Brain microvascular endothelial cell (primary cell): ENCODE data around the gene TADA3.

Experiments used
- DNase-seq: peaks from one replicate; pipeline ENCODE4 v3.0.0-alpha.2; 2020
- H3K27ac ChIP-seq: fragments of 250-450 bp; sonication (Bioruptor Pico); 2 replicates; pipeline ENCODE4 v1.5.1; 2020; ENCODE audit warnings: mild to moderate bottlenecking, moderate library complexity
- H3K27me3 ChIP-seq: fragments of 250-450 bp; sonication (Bioruptor Pico); replicated peaks from 2 replicates; pipeline ENCODE4 v1.5.1; 2020; ENCODE audit warnings: mild to moderate bottlenecking
- H3K36me3 ChIP-seq: fragments of 250-450 bp; sonication (Bioruptor Pico); replicated peaks from 2 replicates; pipeline ENCODE4 v1.5.1; 2020; ENCODE audit warnings: mild to moderate bottlenecking
- H3K4me3 ChIP-seq: 2 replicates; pipeline ENCODE4 v1.5.1; 2011; ENCODE audit warnings: low read depth, mild to moderate bottlenecking, control low read depth, low read length, moderate library complexity
- in situ Hi-C: cut with HindIII; loops from 2 replicates; pipeline ENCODE4 v1.10.0; 2017; ENCODE audit warnings: low sequenced_read_pairs, low pct_ligation_motif_present
- TF ChIP-seq, protein P1 (sequence below): IDR thresholded peaks from 2 replicates; pipeline ENCODE4 v1.5.1; 2011; ENCODE audit warnings: low read depth, mild to moderate bottlenecking, moderate library complexity, low read length, control low read depth, inconsistent platforms; ENCODE audit errors: missing control alignments

The TADA3 gene

GRCh38 chr3:9769426-9770275 is 22.6 kb downstream of the TADA3 start, which contains the start of gene CAMK1:
CAMK1 (minus strand) TSS chr3:9769947; CDS start chr3:9767749, 2,198 bp downstream.
- Histone ChIP-seq H3K27me3 (no peaks in the 10 kb centered on the region), H3K27ac (no peak within 1 kb of the TSS), H3K36me3 (no peaks in the 10 kb centered on the region), H3K4me3 (peak within 1 kb of the TSS; percentile 58)
- in situ Hi-C loops: no loop called here
- TF ChIP-seq, protein P1, sequence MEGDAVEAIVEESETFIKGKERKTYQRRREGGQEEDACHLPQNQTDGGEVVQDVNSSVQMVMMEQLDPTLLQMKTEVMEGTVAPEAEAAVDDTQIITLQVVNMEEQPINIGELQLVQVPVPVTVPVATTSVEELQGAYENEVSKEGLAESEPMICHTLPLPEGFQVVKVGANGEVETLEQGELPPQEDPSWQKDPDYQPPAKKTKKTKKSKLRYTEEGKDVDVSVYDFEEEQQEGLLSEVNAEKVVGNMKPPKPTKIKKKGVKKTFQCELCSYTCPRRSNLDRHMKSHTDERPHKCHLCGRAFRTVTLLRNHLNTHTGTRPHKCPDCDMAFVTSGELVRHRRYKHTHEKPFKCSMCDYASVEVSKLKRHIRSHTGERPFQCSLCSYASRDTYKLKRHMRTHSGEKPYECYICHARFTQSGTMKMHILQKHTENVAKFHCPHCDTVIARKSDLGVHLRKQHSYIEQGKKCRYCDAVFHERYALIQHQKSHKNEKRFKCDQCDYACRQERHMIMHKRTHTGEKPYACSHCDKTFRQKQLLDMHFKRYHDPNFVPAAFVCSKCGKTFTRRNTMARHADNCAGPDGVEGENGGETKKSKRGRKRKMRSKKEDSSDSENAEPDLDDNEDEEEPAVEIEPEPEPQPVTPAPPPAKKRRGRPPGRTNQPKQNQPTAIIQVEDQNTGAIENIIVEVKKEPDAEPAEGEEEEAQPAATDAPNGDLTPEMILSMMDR: no peak
- DNase-seq: peak; percentile 45

DNA sequence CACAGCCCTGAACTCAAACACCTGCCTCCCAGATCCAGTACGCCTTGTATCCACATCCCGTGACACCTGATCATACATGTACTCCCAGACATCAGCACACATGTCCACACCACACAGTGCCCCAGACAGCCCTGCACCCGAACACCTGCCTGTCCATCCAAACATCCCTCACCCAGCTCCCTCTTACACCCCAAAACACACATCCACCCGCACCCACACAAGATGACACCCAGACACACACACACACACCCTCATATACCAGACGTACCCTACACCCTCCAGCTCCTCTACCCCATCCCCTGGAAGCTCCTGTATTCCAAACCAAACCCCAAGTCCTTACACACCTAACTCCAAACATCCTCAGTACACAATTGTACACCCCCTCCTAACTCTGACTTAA is 23.3 kb downstream of the TADA3 start:
- DNase-seq: no peak
- Histone ChIP-seq H3K27me3 (no peaks in the 10 kb centered on the region), H3K36me3 (no peaks in the 10 kb centered on the region), H3K27ac (no peak overlapping the region), H3K4me3 (peak overlapping the region; percentile 58)
- in situ Hi-C loops: no loop called here
- TF ChIP-seq, protein P1: no peak

- H3K27ac ChIP-seq: no peak overlapping the region
- no peaks in the 10 kb centered on the region for H3K36me3 ChIP-seq
- TF ChIP-seq, protein P1: no peak
- in situ Hi-C loops: no loop called here
- no peak for DNase-seq
- H3K27me3 ChIP-seq: no peaks in the 10 kb centered on the region
- no peak overlapping the region for H3K4me3 ChIP-seq
These were observed 24.0 kb downstream of the TADA3 start for GRCh38 chr3:9768141-9768775.

- in situ Hi-C loops: no loop called here
- TF ChIP-seq, protein P1: no peak
- Histone ChIP-seq H3K4me3 (no peak overlapping the region), H3K27ac (no peak overlapping the region), H3K27me3 (no peaks in the 10 kb centered on the region), H3K36me3 (no peaks in the 10 kb centered on the region)
- DNase-seq: no peak
These were observed 24.9 kb downstream of the TADA3 start for GRCh38 chr3:9767418-9767817.

DNA sequence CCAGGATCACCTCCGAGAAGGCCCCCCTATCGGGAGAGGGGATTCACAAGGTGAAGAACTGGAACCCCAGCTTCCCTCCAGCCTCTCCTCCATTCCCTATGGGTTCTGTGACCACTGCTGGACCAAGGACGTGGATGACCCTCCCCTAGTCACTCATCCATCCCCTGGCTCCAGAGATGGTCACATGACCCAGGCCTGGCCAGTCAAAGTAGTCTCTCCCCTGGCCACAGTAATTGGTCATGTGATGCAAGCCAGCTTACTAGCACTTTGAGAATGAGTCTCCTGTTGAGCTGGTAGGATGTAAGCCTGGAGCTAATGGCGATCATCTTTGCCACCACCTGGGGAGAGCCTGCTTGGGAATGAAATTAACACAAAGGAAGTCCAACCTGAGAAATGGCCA is 26.4 kb downstream of the TADA3 start:
- DNase-seq: no peak
- in situ Hi-C loops: no loop called here
- H3K4me3 ChIP-seq: no peak overlapping the region
- H3K36me3 ChIP-seq: peaks cover 3% of the 10 kb centered on the region
- TF ChIP-seq, protein P1: no peak
- no peaks in the 10 kb centered on the region for H3K27me3 ChIP-seq
- no peak overlapping the region for H3K27ac ChIP-seq
